SH-SY5Y (cell line): ENCODE results near the gene COL25A1.

Experiments used
- GATA2 ChIP-seq: IDR thresholded peaks from 2 replicates; pipeline ENCODE4 v1.6.1; 2011; ENCODE audit warnings: mild to moderate bottlenecking, low read depth, low read length
- GATA3 ChIP-seq: IDR thresholded peaks from 2 replicates; pipeline ENCODE4 v1.6.1; 2011; ENCODE audit warnings: low read depth, mild to moderate bottlenecking, low read length, moderate library complexity

DNA sequence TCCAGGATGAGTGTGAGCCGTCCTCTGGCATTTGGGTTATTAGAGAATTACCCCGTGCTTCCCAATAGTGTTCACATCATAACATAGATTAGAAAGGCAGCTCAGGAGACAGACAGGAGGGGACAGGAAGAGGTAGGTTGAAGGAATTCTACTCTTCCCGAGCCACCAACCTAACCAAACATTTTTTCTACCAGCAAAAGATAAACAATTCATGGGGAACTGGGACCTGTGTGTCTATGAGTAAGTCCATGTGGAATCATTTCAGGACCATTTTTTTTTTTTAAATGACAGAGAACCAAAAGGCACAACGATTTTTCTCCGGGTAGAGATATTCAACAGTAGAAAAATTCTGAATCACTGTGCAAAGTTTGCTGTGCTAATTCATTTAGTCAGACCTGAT is 365.4 kb downstream of the COL25A1 start:
- TF ChIP-seq GATA2 (no peak), GATA3 (no peak)
